ENCODE measurements around the gene HIVEP3. TPM values are rescaled to one million over a fixed set of nuclear protein-coding genes. Genes with fewer than 3 reads are reported as not detected.
A peak's percentile ranks its signal among the peaks of the same experiment; 100 is the strongest.
"Not testable (repeated sequence)": the region's sequence is repeated elsewhere in the genome, so short reads cannot be mapped to it uniquely, and the experiment has no call there.

Gene HIVEP3
- total RNA-seq, 1 donor from 2014 or later: 6.5 TPM

DNA sequence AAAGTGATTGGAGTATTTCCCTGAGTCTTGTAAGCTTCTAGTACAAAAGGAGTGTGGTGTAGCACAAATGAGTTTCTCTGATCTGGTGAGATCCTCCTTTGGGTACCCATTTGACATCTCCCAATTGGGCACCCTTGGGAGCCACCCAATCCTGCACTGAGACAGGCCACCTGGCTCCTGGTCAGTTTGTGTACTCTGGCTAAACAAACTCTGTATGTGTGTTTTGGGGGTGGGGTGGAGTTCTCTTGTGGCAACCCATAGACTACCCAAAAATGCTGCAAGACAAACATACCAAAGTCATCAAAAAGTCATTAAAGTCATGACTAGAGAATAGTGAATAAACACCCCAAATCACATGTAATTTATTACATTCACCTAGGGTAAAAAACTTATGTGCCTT is 8.4 kb upstream of the HIVEP3 start:
- intact Hi-C loops (cut with micrococcal nuclease): no loop called here
- ATAC-seq (no peak), DNase-seq (no peak)

GRCh38 chr1:41925712-41926111 is 7.0 kb upstream of the HIVEP3 start:
- ATAC-seq: no peak
- intact Hi-C loops (cut with micrococcal nuclease): no loop called here
- DNase-seq: no peak

DNA sequence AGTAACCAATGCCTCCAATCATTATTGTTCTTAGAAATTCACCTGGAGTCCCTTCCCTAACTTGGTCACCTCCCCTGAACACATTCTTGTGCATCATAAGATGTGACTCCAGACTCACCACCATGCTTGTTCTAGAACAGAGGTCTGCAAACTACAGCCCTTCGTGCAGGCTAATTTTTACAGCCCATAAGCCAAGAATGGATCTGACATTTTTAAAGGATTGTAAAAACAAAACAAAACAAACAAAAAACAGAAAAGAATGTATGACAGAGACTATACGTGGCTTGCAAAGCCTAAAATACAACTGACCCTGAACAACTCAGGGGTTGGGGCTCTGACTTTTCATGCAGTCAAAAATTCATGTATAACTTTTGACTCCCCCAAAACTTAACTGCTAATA is 6.2 kb upstream of the HIVEP3 start:
- intact Hi-C loops (cut with micrococcal nuclease): no loop called here
- ATAC-seq (no peak), DNase-seq (no peak)

GRCh38 chr1:41921271-41921670 is 2.5 kb upstream of the HIVEP3 start:
- intact Hi-C loops (cut with micrococcal nuclease): not testable (repeated sequence)

DNA sequence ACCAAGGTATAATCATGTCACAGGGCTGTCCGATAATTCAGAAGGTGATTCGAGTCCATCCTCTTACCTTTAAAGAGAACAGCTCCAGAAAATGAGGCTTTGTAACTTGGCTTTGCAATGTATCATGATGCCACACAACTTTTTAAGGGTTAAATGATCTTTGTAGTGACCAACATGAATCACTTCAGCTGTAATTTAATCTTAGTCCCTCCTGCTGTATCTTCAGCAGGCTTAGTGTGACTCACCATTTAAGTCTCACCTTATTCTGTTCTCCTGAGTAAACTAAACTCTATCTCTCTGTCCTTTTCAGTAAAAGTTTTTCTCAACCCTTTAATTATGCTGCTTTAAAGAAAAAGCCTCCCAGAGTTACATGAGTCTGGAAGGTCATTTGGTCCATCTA is 1.9 kb upstream of the HIVEP3 start:
- DNase-seq (no peak), ATAC-seq (no peak)
- intact Hi-C loops (cut with micrococcal nuclease): no loop called here

More at GRCh38 chr1:41921271-41921670, 2.5 kb upstream of the HIVEP3 start:
- DNase-seq, ATAC-seq: not testable (repeated sequence)

DNA sequence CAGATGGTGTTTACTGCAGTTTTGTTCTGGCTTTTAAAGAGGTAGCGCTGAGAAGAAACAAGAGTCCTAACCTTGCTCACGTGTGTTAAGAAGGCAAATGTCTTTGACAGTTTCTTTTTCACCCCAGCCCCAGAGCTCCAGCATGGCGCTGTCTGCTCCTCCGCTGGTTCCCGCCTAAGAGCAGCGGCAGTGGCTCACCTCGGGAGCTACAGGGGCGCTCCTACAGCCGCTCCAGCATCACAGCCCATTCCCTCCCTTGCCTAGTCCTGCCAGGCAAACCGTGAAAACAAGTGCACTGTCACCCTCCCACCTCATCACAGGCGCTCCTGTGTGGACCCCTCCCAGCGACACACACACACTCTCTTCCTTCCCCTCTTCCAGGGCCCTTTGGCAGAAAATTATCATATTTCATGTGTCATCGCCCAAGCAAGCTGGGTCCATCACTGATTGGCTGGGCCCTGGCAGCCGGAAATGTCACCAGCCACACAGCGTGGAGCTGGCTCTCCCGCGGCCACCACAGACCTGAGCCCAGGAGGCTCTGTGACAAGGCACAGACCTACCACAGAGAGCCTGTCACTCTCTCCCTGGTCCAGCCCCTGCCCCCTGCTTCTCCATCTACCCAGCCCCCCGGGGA is 1.2 kb upstream of the HIVEP3 start:
- ATAC-seq: peak; percentile 73
- intact Hi-C loops (cut with micrococcal nuclease): loop anchor here (10.0 kb wide), 1 partner anchor 55 kb away; no protein-coding TSS in a partner anchor
- peak; percentile 75 for DNase-seq

DNA sequence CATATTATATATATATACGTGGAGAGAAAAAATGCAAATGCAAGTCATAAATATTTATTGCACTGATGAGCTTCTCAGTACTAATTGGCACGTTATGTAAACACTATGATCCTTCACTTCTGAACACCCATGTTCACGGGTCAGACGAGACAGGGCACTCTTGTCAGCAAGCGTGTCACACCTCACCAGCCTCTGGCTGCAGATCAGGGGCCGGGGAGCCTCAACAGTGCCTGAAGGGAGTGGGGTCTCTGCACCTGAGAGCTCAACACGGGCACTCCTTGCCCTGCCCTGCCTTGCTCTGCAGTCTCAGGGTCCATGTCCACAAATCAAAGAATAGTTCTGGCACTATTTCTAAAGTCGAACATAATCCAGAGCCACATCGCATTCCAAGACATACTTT is 409 bp upstream of the HIVEP3 start:
- peak; percentile 5 for ATAC-seq
- DNase-seq: no peak
- intact Hi-C loops (cut with micrococcal nuclease): loop anchor here (10.0 kb wide), 1 partner anchor 54 kb away; no protein-coding TSS in a partner anchor

DNA sequence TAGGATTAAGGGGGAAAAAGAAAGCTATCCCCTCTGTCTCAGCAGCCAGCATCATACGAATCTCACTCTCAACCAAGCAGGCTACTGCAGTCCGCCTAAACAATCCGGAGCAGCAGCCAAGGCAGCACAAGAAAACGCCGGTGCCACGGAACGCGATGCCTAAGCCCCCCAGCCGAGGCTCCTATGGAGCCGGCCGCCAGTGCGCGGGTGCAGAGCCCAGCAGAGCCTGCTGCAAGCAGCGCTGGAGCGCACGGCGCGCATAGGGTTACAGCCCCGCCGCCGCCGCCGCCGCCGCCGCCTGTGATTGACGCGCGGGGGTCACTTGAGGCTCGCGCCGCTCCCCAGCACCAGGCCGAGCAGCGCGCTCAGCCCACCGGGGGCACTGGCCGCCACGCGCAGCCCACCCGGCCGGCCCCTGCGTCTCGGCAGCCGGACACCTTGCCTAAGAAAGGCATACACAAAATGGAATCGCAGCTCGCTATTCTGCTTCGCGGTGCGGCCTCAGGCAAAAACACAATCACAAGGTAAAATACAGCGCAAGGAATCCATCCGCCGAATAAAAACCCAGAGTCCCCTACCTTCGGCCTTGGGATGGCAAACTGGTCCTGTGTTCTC is 780 bp downstream of the HIVEP3 start:
- peak; percentile 71 for DNase-seq
- intact Hi-C loops (cut with micrococcal nuclease): loop anchor here (10.0 kb wide), 1 partner anchor 53 kb away; no protein-coding TSS in a partner anchor
- peak; percentile 83 for ATAC-seq

- ATAC-seq (no peak), DNase-seq (no peak)
- intact Hi-C loops (cut with micrococcal nuclease): loop anchor here (10.0 kb wide), 1 partner anchor 52 kb away; no protein-coding TSS in a partner anchor
Measured at GRCh38 chr1:41917076-41917475, 1.6 kb downstream of the HIVEP3 start.

DNA sequence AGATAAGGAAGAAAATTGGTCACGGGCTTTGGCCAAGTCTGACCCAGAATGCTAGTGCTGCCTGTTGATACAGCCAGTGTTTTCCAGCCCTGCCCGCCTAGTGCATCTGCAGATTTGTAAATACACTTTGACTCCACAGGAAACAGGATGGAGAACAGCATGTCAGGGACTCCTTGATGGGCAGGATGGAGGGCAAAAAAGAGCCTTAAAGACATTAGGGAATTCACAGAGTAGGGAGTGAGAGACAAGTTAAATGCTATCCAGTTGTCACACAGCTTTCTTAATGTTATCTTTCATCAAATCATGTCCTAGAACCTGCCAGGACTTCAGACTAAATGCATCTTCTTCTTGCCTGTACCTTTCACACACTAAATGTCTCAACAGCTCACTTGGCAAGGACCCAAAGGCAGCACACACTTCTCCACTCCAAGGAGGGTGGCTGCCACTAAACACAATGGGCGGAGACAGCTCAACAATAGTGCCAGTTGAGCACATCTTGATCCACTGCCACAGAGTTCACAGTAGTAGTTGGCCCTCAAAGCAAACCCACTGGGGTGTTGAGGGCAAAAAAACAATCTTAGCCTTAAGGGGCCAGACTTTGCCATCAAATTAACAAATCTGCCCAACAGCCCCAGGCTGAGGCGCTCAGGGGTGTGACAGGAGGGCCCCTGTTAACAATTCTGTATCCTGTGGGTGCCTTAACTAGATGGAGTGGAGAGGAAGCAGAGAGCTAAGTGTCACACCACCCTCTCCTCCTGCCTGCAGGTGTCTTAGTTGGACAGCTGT is 2.7 kb downstream of the HIVEP3 start:
- intact Hi-C loops (cut with micrococcal nuclease): loop anchor here (10.0 kb wide), 1 partner anchor 51 kb away; no protein-coding TSS in a partner anchor
- DNase-seq (no peak), ATAC-seq (peak; percentile 51)

- no peak for ATAC-seq
- DNase-seq: no peak
- intact Hi-C loops (cut with micrococcal nuclease): loop anchor here (10.0 kb wide), 1 partner anchor 50 kb away; no protein-coding TSS in a partner anchor
Measured at GRCh38 chr1:41914516-41914915, 4.2 kb downstream of the HIVEP3 start.

GRCh38 chr1:41913014-41913413 is 5.7 kb downstream of the HIVEP3 start:
- intact Hi-C loops (cut with micrococcal nuclease): loop anchor here (10.0 kb wide), 1 partner anchor 48 kb away; no protein-coding TSS in a partner anchor
- ATAC-seq (no peak), DNase-seq (no peak)

- intact Hi-C loops (cut with micrococcal nuclease): no loop called here
- no peak for DNase-seq
- no peak for ATAC-seq
Measured at GRCh38 chr1:41908288-41908895, 10.3 kb downstream of the HIVEP3 start.

DNA sequence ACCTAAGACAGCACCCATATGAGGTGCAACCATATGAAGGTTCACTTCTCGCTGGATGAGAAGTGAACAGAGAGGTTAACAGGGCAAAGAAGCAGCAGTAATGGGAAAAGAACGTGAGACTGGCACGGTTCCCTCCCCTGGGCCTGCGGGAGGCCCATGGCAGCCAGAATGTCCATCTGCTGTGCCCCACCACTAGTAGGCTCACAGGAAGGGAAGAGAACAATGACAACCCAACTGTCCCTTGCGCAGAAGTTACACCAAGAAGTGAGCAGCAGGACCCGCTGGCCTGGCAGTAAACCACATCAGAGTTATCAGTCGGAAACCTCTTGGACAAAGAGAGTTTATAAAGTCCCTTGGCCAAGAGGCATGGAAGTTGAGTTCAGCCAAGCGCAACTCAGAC is 11.3 kb downstream of the HIVEP3 start:
- DNase-seq: no peak
- intact Hi-C loops (cut with micrococcal nuclease): no loop called here
- ATAC-seq: no peak

DNA sequence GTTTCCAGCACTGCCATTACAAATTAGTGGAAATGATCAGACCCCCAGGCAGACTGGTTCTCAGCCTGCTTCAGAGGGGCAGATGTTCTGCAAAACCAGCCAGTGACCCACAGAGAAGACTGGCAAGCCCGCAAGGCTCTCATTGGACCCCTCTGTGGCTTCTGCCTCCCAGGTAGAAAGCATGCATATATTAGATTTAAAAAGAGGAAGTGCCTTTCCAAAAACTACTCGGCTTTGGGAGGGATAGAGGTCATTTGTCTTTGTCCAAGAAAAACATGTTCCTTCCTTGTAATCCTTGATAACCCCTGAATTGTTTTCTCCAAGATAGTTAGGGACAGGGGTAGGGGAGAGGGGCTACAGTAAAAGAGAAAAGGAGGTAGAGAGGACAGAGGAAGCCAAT is 11.8 kb downstream of the HIVEP3 start:
- intact Hi-C loops (cut with micrococcal nuclease): no loop called here
- ATAC-seq: no peak
- no peak for DNase-seq

DNA sequence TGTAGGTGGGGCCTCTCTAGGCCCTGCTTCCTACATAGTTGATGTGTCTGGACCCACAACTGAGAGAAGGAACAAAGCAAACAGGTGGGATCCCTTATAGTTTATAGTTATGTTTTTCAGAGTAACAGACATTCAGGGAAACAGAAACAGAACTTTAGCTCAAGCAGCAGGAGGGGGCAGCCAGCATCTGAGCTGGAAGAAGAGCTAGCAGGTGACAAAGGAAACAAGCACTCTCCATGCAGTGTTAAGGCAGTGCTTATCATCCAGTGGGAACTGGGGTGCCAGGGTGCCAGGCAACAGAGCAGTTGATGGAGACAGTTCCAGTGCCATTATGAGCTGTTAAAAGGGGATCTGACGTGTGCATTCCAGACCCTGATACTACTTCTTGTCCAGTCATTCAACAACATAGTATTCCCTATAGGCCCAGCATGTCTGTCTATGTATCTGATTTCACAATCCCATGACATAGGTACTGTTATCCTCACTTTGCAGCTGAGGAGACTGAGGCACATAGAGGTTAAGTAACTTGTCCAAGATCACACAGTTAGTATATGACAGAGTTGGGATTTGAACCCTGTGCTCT is 13.5 kb downstream of the HIVEP3 start:
- intact Hi-C loops (cut with micrococcal nuclease): no loop called here
- no peak for ATAC-seq

DNA sequence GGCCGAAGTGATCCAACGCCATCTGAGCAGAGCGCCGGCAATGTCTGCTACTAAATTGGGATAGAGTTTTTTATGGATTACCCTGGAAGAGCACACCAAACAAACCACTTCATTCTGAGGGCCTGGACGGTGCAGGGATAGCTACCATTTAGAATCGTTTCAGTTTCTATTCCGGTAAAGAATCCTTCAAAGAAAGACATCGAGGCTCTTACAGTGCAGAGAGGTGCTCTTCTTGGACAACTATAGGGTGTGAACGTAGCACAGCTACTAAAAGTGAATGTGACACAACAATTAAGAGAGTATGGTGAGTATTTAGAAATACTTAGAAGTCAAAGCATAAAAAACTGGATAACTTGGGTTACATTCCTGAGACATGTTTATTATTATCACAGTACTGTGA is 16.1 kb downstream of the HIVEP3 start:
- intact Hi-C loops (cut with micrococcal nuclease): no loop called here
- DNase-seq (no peak), ATAC-seq (peak; percentile 36)

More for the DNA sequence above, 13.5 kb downstream of the HIVEP3 start:
- DNase-seq: no peak

DNA sequence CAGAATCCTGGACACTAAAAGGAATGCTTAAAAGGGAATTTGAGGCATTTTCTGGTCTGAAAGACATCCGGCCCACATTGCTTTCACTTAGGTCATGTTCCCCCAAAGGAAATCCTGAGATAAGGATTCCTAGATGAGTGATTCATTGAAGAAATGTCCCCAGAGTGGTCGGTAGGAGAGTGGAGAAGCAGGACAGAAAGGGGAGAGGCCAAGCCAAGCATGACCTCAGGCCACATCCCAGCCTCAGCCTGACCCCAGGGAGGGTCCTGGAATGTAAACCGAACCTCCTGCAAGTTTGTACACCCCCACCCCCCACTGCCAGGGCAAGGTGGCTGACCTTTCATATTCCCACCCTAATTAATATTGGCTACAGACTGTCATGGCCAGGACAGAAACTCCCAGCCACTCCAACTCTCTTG is 16.6 kb downstream of the HIVEP3 start:
- intact Hi-C loops (cut with micrococcal nuclease): no loop called here
- peak; percentile 73 for ATAC-seq
- DNase-seq: no peak

- intact Hi-C loops (cut with micrococcal nuclease): no loop called here
- no peak for ATAC-seq
- DNase-seq: no peak
Measured at GRCh38 chr1:41901551-41901950, 17.2 kb downstream of the HIVEP3 start.
